Esophagus muscularis mucosa (tissue), 4 donors: Measurements from ENCODE around the gene NYAP2. TPM values are rescaled to one million over a fixed set of nuclear protein-coding genes. Genes with fewer than 3 reads are reported as not detected.

ENCODE experiments used
- DNase-seq: peaks from one replicate; pipeline ENCODE4 v3.0.0-alpha.2; 2017; ENCODE audit errors: extremely low spot score
- H3K27ac ChIP-seq, 4 donors: fragments of 200-600 bp; sonication (generic); replicated peaks in 1 of 4; 1 replicate in 3 of 4; 2 replicates in 1 of 4; pipeline ENCODE4 v1.5.1; 2016 to 2019; ENCODE audit warnings: mild to moderate bottlenecking in 1 of 4
- H3K27me3 ChIP-seq, 4 donors: fragments of 200-600 bp; sonication (generic); one replicate each; pipeline versions ENCODE4 v1.5.1 to v1.6.0; 2016 to 2019
- H3K36me3 ChIP-seq, 4 donors: fragments of 200-600 bp; sonication (generic); one replicate each; pipeline ENCODE4 v1.5.1; 2016 to 2019
- H3K4me1 ChIP-seq, 4 donors: fragments of 200-600 bp; sonication (generic); one replicate each; pipeline ENCODE4 v1.5.1; 2016 to 2019
- H3K4me3 ChIP-seq, 4 donors: fragments of 200-600 bp; sonication (generic); 1 replicate in 2 of 4; 2 replicates in 2 of 4; pipeline ENCODE4 v1.5.1; 2016 to 2019; ENCODE audit warnings: mild to moderate bottlenecking in 4 of 4, moderate library complexity in 1 of 4
- H3K9me3 ChIP-seq, 4 donors: fragments of 200-600 bp; sonication (generic); 1 replicate in 3 of 4; 2 replicates in 1 of 4; pipeline ENCODE4 v1.5.1; 2016 to 2019
- CTCF ChIP-seq, 3 experiments: fragments of 200-600 bp in 2 of 3; fragments of 450-650 bp in 1 of 3; sonication (generic) in 2 of 3; IDR thresholded peaks; one replicate each; pipeline ENCODE4 v1.5.1; 2017 to 2019; ENCODE audit warnings: antibody characterized with exemption in 3 of 3, mild to moderate bottlenecking in 2 of 3, moderate library complexity in 1 of 3
- EP300 ChIP-seq: sonication (generic); formaldehyde crosslinking; IDR thresholded peaks from one replicate; pipeline ENCODE4 v1.6.1; 2017; ENCODE audit warnings: antibody characterized with exemption
- POLR2A ChIP-seq: fragments of 450-650 bp; IDR thresholded peaks from one replicate; pipeline ENCODE4 v1.6.1; 2017; ENCODE audit warnings: antibody characterized with exemption, moderate library complexity, mild to moderate bottlenecking, low read depth
- POLR2AphosphoS5 ChIP-seq, 2 donors: sonication (generic); formaldehyde crosslinking; IDR thresholded peaks; one replicate each; pipeline ENCODE4 v1.6.1; 2017; ENCODE audit warnings: antibody characterized with exemption in 2 of 2
- WGBS: methylation state at CpG from one replicate; pipeline ENCODE4 v1.1.5; 2018; 5-methylcytosine and 5-hydroxymethylcytosine counted together
- intact Hi-C: fragments of 100-400 bp; cut with DNase I; formaldehyde crosslinking; loops from one replicate; pipeline ENCODE4 v1.15.1; 2023
- total RNA-seq, 4 donors: library from RNA; depleted of rRNA; stranded (reverse); fragments of >200 nt; gene quantifications; one replicate each; pipeline versions ENCODE4 v1.1.0 to v1.2.1, GENCODE V29; 2016

NYAP2 gene
- total RNA-seq, 4 donors from 2014 or later, result under 0.01 to 0.26 (median 0.17) TPM; not detected in 1

DNA sequence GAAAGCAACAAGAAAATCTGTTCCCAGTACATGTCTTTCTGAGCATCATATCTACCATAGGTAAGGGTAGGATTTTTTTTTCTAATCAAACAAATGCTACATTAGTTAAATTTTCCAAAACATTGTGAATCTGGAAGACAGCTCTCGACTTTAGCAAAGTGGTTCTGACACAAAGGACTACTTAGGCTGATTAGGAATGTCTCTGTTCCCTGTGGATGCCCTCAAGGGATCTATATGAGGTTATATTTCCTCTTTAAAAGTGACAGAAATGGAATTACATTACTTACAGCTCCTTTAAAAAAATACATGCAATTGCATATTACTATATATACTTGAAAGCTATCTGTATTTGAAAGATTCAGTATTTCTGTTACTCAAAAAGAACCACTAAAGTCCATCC is 15.4 kb downstream of the NYAP2 start:
- H3K4me3 ChIP-seq, result no peak overlapping the region
- H3K9me3 ChIP-seq, result no peaks in the 10 kb centered on the region
- intact Hi-C loops, result no loop called here
- H3K4me1 ChIP-seq, result no peaks in the 10 kb centered on the region
- DNase-seq, result no peak
- H3K27me3 ChIP-seq, result no peaks in the 10 kb centered on the region
- no peaks in the 10 kb centered on the region for H3K36me3 ChIP-seq
- TF ChIP-seq EP300 (no peak), CTCF (IDR thresholded peaks at IDR 0.05) (no peak), POLR2A (no peak)
- H3K27ac ChIP-seq, result no peak overlapping the region
- 63% methylated on average over 1 of the region's 1 CpG for whole genome bisulfite sequencing

- TF ChIP-seq POLR2A, result no peak
- Histone ChIP-seq H3K27me3 (no peaks in the 10 kb centered on the region), H3K4me1 (no peaks in the 10 kb centered on the region), H3K4me3 (no peak overlapping the region), H3K27ac (no peak overlapping the region), H3K36me3 (no peaks in the 10 kb centered on the region), H3K9me3 (no peaks in the 10 kb centered on the region)
- 69% methylated on average over 2 of the region's 2 CpGs for WGBS
- intact Hi-C loops, result no loop called here
- DNase-seq, result no peak
These were observed 15.8 kb downstream of the NYAP2 start for GRCh38 chr2:225415341-225415740.

DNA sequence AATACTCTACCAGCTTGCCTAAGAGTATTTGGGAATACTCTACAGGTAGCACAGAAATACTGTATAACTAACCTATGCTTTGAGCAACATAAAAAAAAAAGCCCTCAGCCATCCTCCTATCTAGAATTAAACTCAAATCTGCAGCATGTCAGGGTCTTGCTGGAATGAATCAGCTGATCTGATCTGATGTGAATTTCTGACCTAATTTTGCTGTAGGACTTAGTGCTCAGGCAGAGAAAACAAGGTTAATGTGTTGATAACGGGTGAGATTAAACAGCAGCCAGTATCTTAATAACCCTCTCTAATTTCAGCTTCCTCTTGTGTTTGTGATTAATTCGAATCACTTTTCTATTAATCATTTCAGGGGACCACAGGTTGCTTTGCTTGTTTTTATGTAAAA is 16.3 kb downstream of the NYAP2 start:
- H3K4me3 ChIP-seq, result no peak overlapping the region
- H3K9me3 ChIP-seq, result no peaks in the 10 kb centered on the region
- no peaks in the 10 kb centered on the region for H3K4me1 ChIP-seq
- TF ChIP-seq POLR2AphosphoS5 (IDR thresholded peaks at IDR 0.05) (no peak), EP300 (no peak), CTCF (IDR thresholded peaks at IDR 0.05) (no peak), POLR2A (no peak)
- H3K36me3 ChIP-seq, result no peaks in the 10 kb centered on the region
- DNase-seq, result no peak
- H3K27me3 ChIP-seq, result no peaks in the 10 kb centered on the region
- 77% methylated on average over 2 of the region's 2 CpGs for WGBS
- intact Hi-C loops, result no loop called here
- no peak overlapping the region for H3K27ac ChIP-seq

DNA sequence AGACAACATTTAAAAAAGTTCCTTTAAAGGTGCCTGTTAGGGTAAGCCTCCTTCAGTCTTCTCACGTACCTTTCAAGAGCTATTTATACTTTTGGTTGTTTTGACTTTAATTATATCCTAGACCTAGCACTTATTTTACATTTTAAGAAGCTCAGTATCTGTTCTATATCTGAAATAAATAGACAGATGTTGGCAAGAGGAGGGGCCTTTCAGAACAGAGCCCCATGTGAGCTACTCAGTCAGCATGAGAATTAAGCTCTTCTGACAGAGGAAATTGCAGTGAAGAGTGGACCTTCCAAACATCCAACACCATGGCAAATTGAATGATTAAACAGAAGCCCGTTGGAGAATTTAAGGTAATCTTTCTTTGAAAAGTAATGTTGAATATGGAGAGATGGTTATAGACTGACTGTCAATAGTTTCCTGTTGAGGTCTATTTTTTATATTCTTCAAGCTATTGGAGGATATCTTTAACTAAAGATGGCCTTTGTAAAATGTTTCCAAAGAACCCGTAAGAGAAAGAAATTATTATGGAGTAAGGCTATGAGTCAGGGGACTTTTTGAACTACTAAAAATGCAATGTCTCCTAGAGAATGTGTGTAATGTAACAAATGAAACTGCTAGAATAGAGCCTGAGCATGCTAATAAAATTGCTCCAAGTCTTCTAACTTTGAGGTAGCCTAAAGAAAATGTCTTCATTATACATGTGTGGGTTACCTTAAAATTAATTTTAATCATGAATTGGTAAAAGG is 17.3 kb downstream of the NYAP2 start:
- Histone ChIP-seq H3K36me3 (no peaks in the 10 kb centered on the region), H3K27me3 (no peaks in the 10 kb centered on the region), H3K4me1 (no peaks in the 10 kb centered on the region), H3K4me3 (no peak overlapping the region), H3K9me3 (no peaks in the 10 kb centered on the region), H3K27ac (no peak overlapping the region)
- DNase-seq, result no peak
- WGBS, result 71% methylated on average over 3 of the region's 3 CpGs
- no peak for TF ChIP-seq CTCF (IDR thresholded peaks at IDR 0.05)
- TF ChIP-seq EP300, result no peak
- no peak for TF ChIP-seq POLR2AphosphoS5 (IDR thresholded peaks at IDR 0.05)
- intact Hi-C loops, result no loop called here

DNA sequence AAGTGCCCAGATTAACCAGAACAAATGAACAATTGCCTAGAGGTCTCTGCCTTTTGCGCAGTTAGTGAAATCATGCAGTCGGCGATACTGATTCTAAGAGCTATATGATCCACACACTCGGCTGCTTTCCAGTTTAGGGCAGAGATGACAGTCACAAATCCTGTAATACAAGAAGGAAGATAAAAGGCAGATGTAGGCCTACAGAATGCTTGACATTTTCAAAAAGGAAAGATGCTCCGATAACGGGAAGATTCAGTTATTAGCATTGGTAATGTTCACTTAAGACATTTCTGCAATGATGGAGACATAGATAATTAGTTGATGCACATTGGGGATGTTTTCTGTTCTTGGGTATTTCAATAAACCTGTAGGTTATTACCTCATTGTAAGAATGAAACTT is 19.5 kb downstream of the NYAP2 start:
- no peak for DNase-seq
- TF ChIP-seq CTCF (IDR thresholded peaks at IDR 0.05) (no peak), POLR2A (no peak), EP300 (no peak), POLR2AphosphoS5 (IDR thresholded peaks at IDR 0.05) (no peak)
- Histone ChIP-seq H3K27me3 (no peaks in the 10 kb centered on the region), H3K27ac (no peak overlapping the region), H3K9me3 (no peaks in the 10 kb centered on the region), H3K36me3 (no peaks in the 10 kb centered on the region), H3K4me3 (no peak overlapping the region), H3K4me1 (no peaks in the 10 kb centered on the region)
- intact Hi-C loops, result no loop called here
- WGBS, result 90% methylated on average over 6 of the region's 6 CpGs
